HepG2 (cell line): Measurements from ENCODE around the gene CD101. TPM values are rescaled to one million over a fixed set of nuclear protein-coding genes. Genes with fewer than 3 reads are reported as not detected.

Experiments
- ATAC-seq: fragments of 200-7000 bp; cut with Tn5 transposase; 3 replicates; pipeline ENCODE4 v1.9.1; 2020; ENCODE audit warnings: mild to moderate bottlenecking, moderate library complexity
- BruUV-seq: library from RNA; stranded (reverse); fragments of 400-500 nt; replicated peaks from 2 replicates; lab custom pipeline; 2021; lab: Mats Ljungman, UMichigan
- CTCF ChIA-PET: fragments of 300-600 bp; formaldehyde crosslinking; extraction: SDS; loops from one replicate; lab custom pipeline; 2021; ENCODE audit warnings: low total read pairs, inconsistent platforms, low intra/inter-chr PET ratio; lab: Yijun Ruan, JAX
- POLR2A ChIA-PET: fragments of 350-600 bp; sonication (Branson Sonifier 250); formaldehyde crosslinking; loops from one replicate; lab custom pipeline; 2020; ENCODE audit warnings: antibody characterized with exemption, inconsistent platforms; lab: Yijun Ruan, JAX
- DNase-seq: peaks from one replicate; pipeline ENCODE4 v3.0.0-alpha.2; 2015; ENCODE audit warnings: low spot score
- FAIRE-seq: peaks from 3 replicates; lab custom pipeline; 2011; peaks lifted over from hg19 to GRCh38; lab: Jason Lieb, UNC
- H2AFZ ChIP-seq: one replicate; pipeline ENCODE4 v1.6.1; 2011; ENCODE audit warnings: low read length, inconsistent platforms
- H3K27ac ChIP-seq: fragments of 300-600 bp; 3 replicates; pipeline ENCODE4 v1.8.0; 2011; ENCODE audit warnings: mixed run types, mild to moderate bottlenecking, mixed read lengths, low read length, inconsistent platforms; ENCODE audit not compliant: insufficient read depth; ENCODE audit errors: extremely low read length
- H3K27me3 ChIP-seq, 2 experiments: fragments of 200-600 bp in 1 of 2; 2 replicates in 1 of 2; 3 replicates in 1 of 2; pipeline versions ENCODE4 v1.6.0 to v1.8.0; 2011; ENCODE audit warnings: low read length in 2 of 2, mild to moderate bottlenecking in 2 of 2, moderate library complexity in 2 of 2, inconsistent platforms in 1 of 2; ENCODE audit not compliant: insufficient read depth in 2 of 2, control insufficient read depth in 1 of 2
- H3K36me3 ChIP-seq, 2 experiments: fragments of 200-600 bp in 1 of 2; replicated peaks in 1 of 2; 2 replicates in 1 of 2; 3 replicates in 1 of 2; pipeline versions ENCODE4 v1.5.1 to v1.8.0; 2011; ENCODE audit warnings: low read length in 2 of 2, inconsistent platforms in 1 of 2; ENCODE audit not compliant: insufficient read depth in 2 of 2, control insufficient read depth in 1 of 2
- H3K4me1 ChIP-seq: 2 replicates; pipeline ENCODE4 v1.5.1; 2012; ENCODE audit warnings: low read length, inconsistent platforms; ENCODE audit not compliant: insufficient read depth
- H3K4me2 ChIP-seq: 2 replicates; pipeline ENCODE4 v1.6.0; 2011; ENCODE audit warnings: low read depth, low read length, inconsistent platforms
- H3K4me3 ChIP-seq, 3 experiments: fragments of 200-600 bp in 1 of 3; sonication (generic), shearing (Covaris generic) in 1 of 3; replicated peaks in 1 of 3; 2 replicates each; pipeline ENCODE4 v1.5.1; 2011 to 2016; ENCODE audit warnings: low read length in 3 of 3, inconsistent platforms in 2 of 3, low read depth in 2 of 3, mild to moderate bottlenecking in 2 of 3, control low read depth in 1 of 3, mixed read lengths in 1 of 3; ENCODE audit not compliant: insufficient read depth in 1 of 3
- H3K79me2 ChIP-seq: one replicate; pipeline ENCODE4 v1.6.1; 2011; ENCODE audit warnings: low read length, inconsistent platforms; ENCODE audit not compliant: insufficient read depth
- H3K9ac ChIP-seq: 2 replicates; pipeline ENCODE4 v1.6.0; 2011; ENCODE audit warnings: mild to moderate bottlenecking, low read depth, low read length, inconsistent platforms; ENCODE audit not compliant: insufficient read depth
- H3K9me3 ChIP-seq: 2 replicates; pipeline ENCODE4 v1.5.1; 2012; ENCODE audit warnings: mild to moderate bottlenecking, low read length
- H4K20me1 ChIP-seq: 2 replicates; pipeline ENCODE4 v1.6.0; 2011; ENCODE audit warnings: inconsistent platforms, mild to moderate bottlenecking, low read length, moderate library complexity; ENCODE audit not compliant: insufficient read depth
- ARNTL ChIP-seq: sonication (generic); formaldehyde crosslinking; IDR thresholded peaks from 2 replicates; pipeline ENCODE4 v1.4.0; 2020; ENCODE audit warnings: mild to moderate bottlenecking, missing genetic modification reagents
- CEBPZ ChIP-seq: IDR thresholded peaks from 2 replicates; pipeline ENCODE4 v1.6.1; 2012; ENCODE audit warnings: low read length, improper control_type of control experiment
- CREBL2 ChIP-seq: sonication (generic); formaldehyde crosslinking; IDR thresholded peaks from 2 replicates; pipeline ENCODE4 v1.8.1; 2023; ENCODE audit warnings: missing genetic modification reagents, mild to moderate bottlenecking, borderline replicate concordance
- EP300 ChIP-seq, 3 experiments: sonication (generic) in 1 of 3; formaldehyde crosslinking in 1 of 3; IDR thresholded peaks; 2 replicates each; pipeline versions ENCODE4 v1.5.1 to v1.6.1; 2011 to 2020; ENCODE audit warnings: low read depth in 2 of 3, low read length in 2 of 3, borderline replicate concordance in 1 of 3, improper control_type of control experiment in 1 of 3, mild to moderate bottlenecking in 1 of 3, missing genetic modification reagents in 1 of 3, moderate library complexity in 1 of 3
- HIC2 ChIP-seq: sonication (generic); formaldehyde crosslinking; IDR thresholded peaks from 2 replicates; pipeline ENCODE4 v1.9.0; 2022; ENCODE audit warnings: low read depth, missing genetic modification reagents
- HOXA3 ChIP-seq: sonication (generic); formaldehyde crosslinking; IDR thresholded peaks from 2 replicates; pipeline ENCODE4 v1.5.0; 2020; ENCODE audit warnings: missing genetic modification reagents
- KDM3A ChIP-seq: IDR thresholded peaks from 2 replicates; pipeline ENCODE4 v1.6.1; 2018; ENCODE audit warnings: low read depth, missing compliant biosample characterization
- MED1 ChIP-seq: sonication (generic); formaldehyde crosslinking; IDR thresholded peaks from 2 replicates; pipeline ENCODE4 v1.4.0; 2020; ENCODE audit warnings: missing genetic modification reagents
- MED8 ChIP-seq: sonication (generic); formaldehyde crosslinking; IDR thresholded peaks from 2 replicates; pipeline ENCODE4 v1.8.1; 2023; ENCODE audit warnings: mild to moderate bottlenecking, missing genetic modification reagents; ENCODE audit not compliant: insufficient replicate concordance
- MYNN ChIP-seq: sonication (generic); formaldehyde crosslinking; IDR thresholded peaks from 2 replicates; pipeline ENCODE4 v1.4.0; 2020; ENCODE audit warnings: mild to moderate bottlenecking, low read depth, missing genetic modification reagents
- SIX4 ChIP-seq: sonication (generic); formaldehyde crosslinking; IDR thresholded peaks from 2 replicates; pipeline ENCODE4 v1.4.0; 2020; ENCODE audit warnings: missing genetic modification reagents
- TGIF2 ChIP-seq: IDR thresholded peaks from 2 replicates; pipeline ENCODE4 v1.6.1; 2016; ENCODE audit warnings: control low read depth, missing compliant biosample characterization
- ZBTB37 ChIP-seq: sonication (generic); formaldehyde crosslinking; IDR thresholded peaks from 2 replicates; pipeline ENCODE4 v1.4.0; 2020; ENCODE audit warnings: mild to moderate bottlenecking, missing genetic modification reagents
- ZFP1 ChIP-seq: IDR thresholded peaks from 2 replicates; pipeline ENCODE4 v1.6.1; 2016
- ZNF101 ChIP-seq: sonication (generic); formaldehyde crosslinking; IDR thresholded peaks from 2 replicates; pipeline ENCODE4 v1.4.0; 2020; ENCODE audit warnings: mild to moderate bottlenecking, low read depth, missing genetic modification reagents, borderline replicate concordance
- ZNF343 ChIP-seq: sonication (generic); formaldehyde crosslinking; IDR thresholded peaks from 2 replicates; pipeline ENCODE4 v1.4.0; 2020; ENCODE audit warnings: mild to moderate bottlenecking, missing genetic modification reagents
- ZNF556 ChIP-seq: sonication (generic); formaldehyde crosslinking; IDR thresholded peaks from 2 replicates; pipeline ENCODE4 v1.4.0; 2020; ENCODE audit warnings: mild to moderate bottlenecking, missing genetic modification reagents, borderline replicate concordance
- ZNF607 ChIP-seq: sonication (generic); formaldehyde crosslinking; IDR thresholded peaks from 2 replicates; pipeline ENCODE4 v1.5.1; 2020; ENCODE audit warnings: missing genetic modification reagents, mild to moderate bottlenecking, borderline replicate concordance
- ZNF83 ChIP-seq: sonication (generic); formaldehyde crosslinking; IDR thresholded peaks from 2 replicates; pipeline ENCODE4 v1.4.0; 2020; ENCODE audit warnings: missing genetic modification reagents, mild to moderate bottlenecking, borderline replicate concordance
- WGBS: methylation state at CpG from one replicate; pipeline ENCODE4 v1.1.6; 2017; ENCODE audit warnings: low lambda C conversion rate; 5-methylcytosine and 5-hydroxymethylcytosine counted together
- in situ Hi-C: cut with HindIII; loops from 2 replicates; pipeline ENCODE4 v1.10.0; 2017; ENCODE audit warnings: low pct_unique_long_range_greater_than_20kb; ENCODE audit not compliant: extremely low pct_ligation_motif_present
- intact Hi-C: fragments of 100-400 bp; cut with micrococcal nuclease; formaldehyde crosslinking; loops from one replicate; pipeline ENCODE4 v1.10.0; 2022; ENCODE audit not compliant: unreplicated experiment
- polyA plus RNA-seq, 8 experiments: library from polyadenylated mRNA; depleted of rRNA in 3 of 8; stranded (reverse) in 7 of 8; unstranded in 1 of 8; fragments of >200 nt; fragmentation: Illumina TruSeq in 4 of 8; extraction: Trizol in 4 of 8; gene quantifications; 2 replicates each; pipeline versions ENCODE4 v1.2.1 to v1.2.3, GENCODE V29; 2011 to 2016; ENCODE audit warnings: low read depth in 4 of 8, missing spikeins in 1 of 8, mixed read lengths in 1 of 8; ENCODE audit not compliant: insufficient read depth in 1 of 8
- total RNA-seq, 5 experiments: library from RNA; depleted of rRNA; stranded (reverse); fragments of >200 nt; fragmentation: Illumina TruSeq; extraction: Trizol; gene quantifications; 2 replicates each; pipeline ENCODE4 v1.2.3, GENCODE V29; 2016; ENCODE audit warnings: low read depth in 1 of 5

The CD101 gene
- total and polyA plus RNA-seq, 2 of the 13 experiments (the other 11 are each of a cell fraction or from before 2014, with no cell fraction given) = 0.05 to 0.09 TPM

- POLR2A ChIA-PET = no interaction called here
- no peak for DNase-seq
- Histone ChIP-seq H4K20me1 (no peaks in the 10 kb centered on the region), H3K4me3 (no peak overlapping the region), H3K36me3 (no peaks in the 10 kb centered on the region), H3K4me2 (no peak overlapping the region), H3K27ac (no peak overlapping the region), H3K9ac (no peak overlapping the region), H3K27me3 (no peaks in the 10 kb centered on the region), H2AFZ (no peak overlapping the region), H3K79me2 (no peaks in the 10 kb centered on the region), H3K9me3 (no peaks in the 10 kb centered on the region), H3K4me1 (no peaks in the 10 kb centered on the region)
- intact Hi-C loops = no loop called here
- BruUV-seq = no TSS peak
- no peak for FAIRE-seq
- ATAC-seq = no peak
- TF ChIP-seq TGIF2 (CRISPR knock-in tag) (no peak), ZNF556 (CRISPR knock-in tag) (no peak), MED8 (CRISPR knock-in tag) (no peak), MED1 (CRISPR knock-in tag) (no peak), CEBPZ (no peak), ZNF101 (CRISPR knock-in tag) (no peak), HIC2 (no peak), ARNTL (CRISPR knock-in tag) (no peak), ZNF343 (no peak), EP300 (IDR thresholded peaks at IDR 0.05; ENCODE audit: low read depth in 2 of 2, low read length in 2 of 2) (no peak), EP300 (CRISPR knock-in tag; IDR thresholded peaks at IDR 0.05; ENCODE audit: borderline replicate concordance) (no peak), MYNN (CRISPR knock-in tag) (no peak), KDM3A (no peak), ZNF83 (CRISPR knock-in tag) (no peak), ZFP1 (no peak), SIX4 (CRISPR knock-in tag) (no peak), CREBL2 (CRISPR knock-in tag) (no peak), ZNF607 (CRISPR knock-in tag) (no peak), ZBTB37 (no peak), HOXA3 (CRISPR knock-in tag) (no peak)
- CTCF ChIA-PET = no interaction called here
- in situ Hi-C loops = no loop called here
- 65% methylated on average over 3 of the region's 3 CpGs for WGBS
These were observed 8.9 kb downstream of the CD101 start for GRCh38 chr1:117010310-117010969.
